ENCODE data around the gene TMEM201.

GRCh38 chr1:9595968-9596340 is 7.2 kb downstream of the TMEM201 start:
- no peak for TF ChIP-seq CTCF (IDR thresholded peaks at IDR 0.05)
- TF ChIP-seq EP300 (IDR thresholded peaks at IDR 0.05), result no peak
- TF ChIP-seq POLR2A (IDR thresholded peaks at IDR 0.05), result no peak
